GM19463 (cell line): ENCODE results near the gene CCNE1.
"Not testable (repeated sequence)": the region's sequence is repeated elsewhere in the genome, so short reads cannot be mapped to it uniquely, and the experiment has no call there.

ENCODE experiments used
- ATAC-seq: cut with Tn5 transposase; IDR thresholded peaks from one replicate; pipeline ENCODE4 v1.9.1; 2021; ENCODE audit warnings: mild to moderate bottlenecking, moderate library complexity; ENCODE audit not compliant: unreplicated experiment

CCNE1 gene

GRCh38 chr19:29812080-29812880 lies 489 bp downstream of the CCNE1 start:
- ATAC-seq: peak; percentile 16

DNA sequence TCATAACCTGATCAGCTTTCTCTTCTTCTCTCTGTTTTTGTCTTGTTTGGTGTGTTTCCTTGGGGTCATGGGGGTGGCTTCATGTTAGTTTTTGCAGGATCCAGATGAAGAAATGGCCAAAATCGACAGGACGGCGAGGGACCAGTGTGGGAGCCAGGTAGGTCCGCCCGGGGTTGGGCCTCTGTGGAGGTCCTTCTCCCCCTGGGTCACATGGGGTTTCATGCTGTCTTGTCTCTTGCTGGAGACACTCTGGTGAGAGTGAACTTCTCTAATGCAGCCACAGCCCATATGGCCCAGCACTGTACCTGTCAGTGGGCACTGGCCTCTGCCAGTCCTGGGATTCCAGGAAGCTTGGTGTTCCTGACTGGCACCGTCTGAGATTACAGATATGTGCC lies 1.1 kb downstream of the CCNE1 start:
- no peak for ATAC-seq

DNA sequence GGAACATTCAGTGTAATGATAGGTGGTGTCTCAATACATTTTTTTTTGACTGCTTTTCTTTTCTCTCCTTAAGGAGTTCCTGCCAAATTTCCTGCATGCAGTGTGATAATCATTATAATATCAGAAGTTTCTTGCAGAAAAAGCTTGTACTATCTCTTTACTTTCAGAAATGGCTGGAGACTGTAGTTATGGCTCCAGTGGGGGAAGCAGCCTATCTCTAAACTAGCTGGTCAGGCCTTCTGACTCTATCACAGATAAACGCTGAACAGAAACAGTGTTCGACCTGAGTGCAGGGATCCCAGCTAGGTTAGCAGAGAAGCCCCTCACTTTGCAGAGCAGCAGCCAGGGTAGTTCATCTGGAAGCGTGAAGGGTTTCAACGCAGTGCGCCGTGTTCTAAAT lies 1.9 kb downstream of the CCNE1 start:
- no peak for ATAC-seq

DNA sequence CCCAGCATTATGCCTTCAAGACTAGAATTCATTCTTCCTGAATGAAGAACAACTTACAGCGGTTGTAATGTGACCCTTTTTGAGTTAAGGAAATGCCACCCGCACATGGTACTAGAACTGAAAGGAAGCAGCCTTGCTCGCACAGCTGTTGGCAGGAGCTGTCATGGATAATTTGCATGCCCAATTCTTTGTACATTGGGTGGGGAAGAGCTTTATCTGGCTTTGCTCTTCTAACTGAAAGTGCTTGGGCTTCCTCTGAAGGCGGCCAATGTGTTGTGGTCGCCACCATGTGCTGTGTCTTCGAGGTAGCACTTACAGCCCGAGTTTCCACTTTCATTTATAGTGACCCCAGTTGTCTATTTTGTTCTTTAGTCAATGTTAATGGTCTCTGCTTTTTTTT lies 3.4 kb downstream of the CCNE1 start:
- ATAC-seq: peak; percentile 26

GRCh38 chr19:29817316-29817715 lies 5.5 kb downstream of the CCNE1 start:
- ATAC-seq: no peak

GRCh38 chr19:29819300-29819699 lies 7.5 kb downstream of the CCNE1 start:
- no peak for ATAC-seq

DNA sequence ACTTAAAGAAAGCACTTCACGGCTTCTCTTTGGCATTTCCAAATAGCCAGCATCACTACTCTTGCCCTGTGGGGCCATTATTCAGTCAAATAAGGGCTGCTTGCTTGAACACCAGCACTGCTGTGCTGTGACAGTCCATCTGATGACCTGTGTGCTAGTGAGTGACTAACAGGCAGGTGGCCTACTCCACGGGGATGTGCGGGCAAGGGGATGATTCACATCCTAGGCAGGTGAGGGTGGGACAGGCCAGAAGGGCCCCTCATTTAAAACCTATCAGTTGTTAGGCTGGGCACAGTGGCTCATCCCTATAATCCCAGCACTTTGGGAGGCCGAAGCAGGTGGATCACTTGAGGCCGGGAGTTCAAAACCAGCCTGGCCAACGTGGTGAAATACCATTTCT lies 8.2 kb downstream of the CCNE1 start:
- no peak for ATAC-seq

GRCh38 chr19:29823581-29824330 lies 12.0 kb downstream of the CCNE1 start:
- ATAC-seq: no peak

- ATAC-seq: not testable (repeated sequence)
These were observed 13.5 kb downstream of the CCNE1 start for GRCh38 chr19:29825263-29825662.

- no peak for ATAC-seq
These were observed 19.3 kb downstream of the CCNE1 start for GRCh38 chr19:29831041-29831548.

DNA sequence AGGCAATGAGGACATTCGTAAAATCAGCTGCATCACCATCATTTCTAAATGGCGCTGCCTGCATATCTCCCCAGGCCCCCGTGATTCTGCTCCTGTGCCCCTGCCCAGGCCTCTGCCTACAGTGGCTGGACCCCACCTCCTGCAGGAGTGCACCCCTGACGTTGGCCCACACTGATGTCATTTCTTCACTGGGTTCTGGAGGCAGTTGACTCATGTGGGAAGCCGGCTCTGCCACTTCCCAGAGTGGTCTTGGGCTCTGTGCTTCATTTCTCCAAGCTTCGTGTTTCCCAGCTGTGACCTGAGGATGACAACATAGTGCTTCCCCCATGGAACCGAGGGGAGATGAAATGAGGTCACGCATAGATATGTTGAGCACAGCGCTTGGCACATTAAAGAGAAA lies 19.9 kb downstream of the CCNE1 start:
- ATAC-seq: no peak

DNA sequence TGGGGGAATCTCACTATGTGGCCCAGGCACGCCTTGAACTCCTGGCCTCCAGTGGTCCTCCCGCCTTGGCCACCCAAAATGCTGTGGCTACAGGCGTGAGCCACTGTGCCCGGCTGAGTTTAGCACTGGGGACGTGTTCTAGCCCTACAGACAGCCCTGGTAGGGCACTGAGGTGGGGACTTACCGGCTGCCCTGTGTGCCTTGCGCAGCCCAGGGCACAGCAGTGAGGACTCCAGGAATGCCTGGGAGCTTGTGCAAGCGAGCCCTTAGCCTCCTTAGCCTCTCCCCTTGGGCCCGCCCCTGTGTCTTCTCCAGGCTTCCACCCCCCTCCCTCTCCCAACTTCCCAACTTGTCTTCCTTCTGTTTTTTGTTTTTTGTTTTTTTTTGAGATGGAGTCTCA lies 21.0 kb downstream of the CCNE1 start:
- no peak for ATAC-seq

- ATAC-seq: no peak
These were observed 21.9 kb downstream of the CCNE1 start for GRCh38 chr19:29833614-29834261.

DNA sequence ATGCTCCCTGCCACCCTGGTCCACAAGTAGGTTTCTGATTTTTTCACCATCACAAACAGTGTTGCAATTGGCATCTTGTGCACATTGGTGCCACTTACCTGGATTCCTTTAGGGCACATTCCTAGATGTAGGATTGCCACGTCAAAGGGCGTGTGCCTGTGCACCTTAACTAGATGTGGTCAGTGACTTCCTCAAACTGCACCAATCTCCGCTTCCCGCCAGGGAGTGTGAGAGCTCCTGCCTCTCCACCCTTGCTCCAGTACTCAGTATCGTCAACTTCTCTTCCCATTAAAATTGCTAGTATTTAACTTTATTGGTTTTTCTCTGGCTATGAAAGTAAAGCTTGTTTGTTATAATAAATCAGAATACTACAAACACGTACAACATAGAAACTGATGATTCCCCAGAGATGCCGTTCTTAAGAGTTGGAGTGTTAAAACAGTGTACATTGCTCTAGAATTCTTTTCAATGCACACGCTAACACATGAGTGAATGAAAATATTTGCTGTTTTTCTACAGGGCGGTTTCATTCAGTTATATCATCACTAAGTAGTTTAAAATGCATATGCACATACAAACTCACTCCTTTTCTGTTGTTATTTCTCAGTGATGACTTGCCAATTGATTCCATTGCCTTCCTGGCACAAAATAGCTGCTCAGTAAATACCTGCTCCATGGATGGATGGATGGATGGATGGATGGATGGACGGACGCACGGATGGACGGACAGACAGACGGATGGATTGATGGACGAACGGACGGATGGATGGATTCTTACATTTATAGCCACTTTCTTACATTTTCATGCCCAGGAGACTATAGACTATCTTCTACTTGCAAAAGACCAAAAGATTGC lies 23.4 kb downstream of the CCNE1 start:
- ATAC-seq: no peak

GRCh38 chr19:29836409-29836825 lies 24.6 kb downstream of the CCNE1 start:
- peak; percentile 71 for ATAC-seq

- peak; percentile 75 for ATAC-seq
These were observed 25.7 kb downstream of the CCNE1 start for GRCh38 chr19:29837448-29837981.

DNA sequence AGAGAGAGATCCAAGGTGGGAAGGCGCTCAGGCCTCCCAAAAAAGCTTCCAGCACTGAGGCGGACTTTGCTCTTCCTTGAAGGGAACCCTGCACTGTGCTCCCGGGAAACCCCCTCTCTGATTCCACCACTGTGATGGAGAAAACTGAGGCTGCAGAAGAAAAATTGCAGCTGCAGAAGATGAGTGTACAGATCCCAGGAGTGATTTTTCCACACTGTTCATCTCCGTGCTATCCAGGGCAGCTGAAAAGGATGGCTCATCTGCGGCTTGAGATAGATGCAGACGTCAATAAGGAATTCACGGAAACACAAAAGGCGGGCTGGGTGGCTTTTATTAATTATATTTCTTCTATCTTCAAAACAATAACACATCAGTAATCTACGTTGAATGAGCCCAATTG lies 26.2 kb downstream of the CCNE1 start:
- ATAC-seq: no peak

DNA sequence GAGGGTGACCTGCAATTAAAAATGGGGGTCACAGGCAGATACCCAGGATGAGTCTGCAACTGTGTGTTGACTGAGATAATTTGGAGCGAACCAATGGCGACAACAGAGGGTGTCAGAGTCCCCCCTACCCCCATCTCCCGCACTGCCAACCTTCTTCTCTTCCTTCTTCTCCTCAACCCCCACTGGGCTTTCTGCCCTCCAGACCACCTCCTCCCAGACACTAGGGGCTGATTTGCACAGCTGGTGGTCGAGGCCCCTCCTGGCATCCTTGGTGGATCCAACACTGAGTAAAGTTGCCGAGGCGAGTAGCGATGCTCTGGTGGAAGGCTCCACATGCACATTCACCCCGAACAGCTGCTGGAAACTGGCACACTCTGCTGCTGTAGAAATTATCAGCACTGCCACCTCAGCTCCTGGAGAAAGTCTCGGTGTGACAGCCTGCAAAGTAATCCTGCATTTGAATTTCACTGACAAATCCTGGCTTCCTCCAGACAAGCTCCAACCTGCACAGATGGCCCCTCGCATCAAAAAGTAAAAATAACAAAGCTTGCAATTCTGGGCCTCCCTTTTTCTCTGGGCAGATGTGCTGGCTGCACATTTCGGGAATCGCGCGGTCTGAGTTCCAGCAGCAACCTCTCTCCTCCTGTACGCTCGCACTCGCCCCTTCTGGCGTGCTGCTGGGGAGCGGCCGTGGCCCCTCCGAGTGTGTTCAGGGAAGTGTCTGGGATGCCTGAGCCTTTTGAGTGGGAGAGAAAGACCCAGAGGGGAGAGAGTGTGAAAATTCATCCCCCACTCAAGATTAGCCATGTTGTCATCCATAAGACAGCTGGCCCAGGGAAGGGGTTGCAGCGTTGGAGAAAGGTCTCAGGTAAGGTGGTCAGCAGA lies 28.5 kb downstream of the CCNE1 start:
- ATAC-seq: no peak

DNA sequence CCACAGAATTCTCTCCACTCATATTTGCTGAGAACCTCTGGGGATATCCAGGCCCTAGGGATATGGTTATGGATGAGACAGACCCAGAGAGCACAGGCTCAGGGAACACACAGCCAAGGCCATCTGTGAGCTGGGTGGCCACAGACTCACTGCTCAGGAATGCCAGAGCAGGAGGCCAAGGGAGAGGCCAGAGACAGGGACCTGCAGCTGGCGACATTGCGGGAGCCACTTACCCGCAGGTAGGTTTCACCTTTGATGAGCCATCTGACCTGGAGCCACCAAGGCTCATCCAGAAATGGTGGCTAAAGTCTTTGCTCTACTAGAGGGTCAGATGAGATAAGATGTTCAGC lies 29.4 kb downstream of the CCNE1 start:
- ATAC-seq: no peak
